ENCODE measurements around the gene SPIB.
"Not testable (repeated sequence)": the region's sequence is repeated elsewhere in the genome, so short reads cannot be mapped to it uniquely, and the experiment has no call there.

SPIB gene

DNA sequence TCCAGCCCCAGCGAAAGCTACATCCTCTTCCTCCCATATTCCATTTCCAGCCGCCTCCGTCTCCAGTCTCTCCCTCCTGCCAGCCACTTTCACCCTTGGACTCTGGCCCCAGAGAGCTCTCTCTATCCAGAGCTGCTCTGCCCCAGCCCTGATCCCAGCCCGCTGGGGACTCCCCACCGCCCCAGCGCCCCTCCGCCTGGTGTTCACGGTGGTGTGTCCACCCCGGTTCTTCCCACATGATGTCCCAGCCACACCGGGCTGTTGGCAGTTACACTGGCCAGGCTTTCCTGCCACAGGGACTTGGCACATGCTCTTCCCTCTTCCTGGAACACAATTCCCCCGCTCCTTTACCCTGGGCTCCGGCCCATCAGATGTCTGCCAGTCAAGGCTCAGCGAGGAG, 46.3 kb downstream of the SPIB start:
- H3K4me2 ChIP-seq = no peak overlapping the region
- no peak overlapping the region for H3K4me3 ChIP-seq
- no peaks in the 10 kb centered on the region for H3K36me3 ChIP-seq
- no peaks in the 10 kb centered on the region for H4K20me1 ChIP-seq
- no peaks in the 10 kb centered on the region for H3K27me3 ChIP-seq
- no peaks in the 10 kb centered on the region for H3K9me3 ChIP-seq
- no peak for TF ChIP-seq Cebpa-rat (IDR thresholded peaks at IDR 0.05)
- no peak overlapping the region for H3K9ac ChIP-seq
- H3K27ac ChIP-seq = no peak overlapping the region
- H3K4me1 ChIP-seq = peaks cover 24% of the 10 kb centered on the region

DNA sequence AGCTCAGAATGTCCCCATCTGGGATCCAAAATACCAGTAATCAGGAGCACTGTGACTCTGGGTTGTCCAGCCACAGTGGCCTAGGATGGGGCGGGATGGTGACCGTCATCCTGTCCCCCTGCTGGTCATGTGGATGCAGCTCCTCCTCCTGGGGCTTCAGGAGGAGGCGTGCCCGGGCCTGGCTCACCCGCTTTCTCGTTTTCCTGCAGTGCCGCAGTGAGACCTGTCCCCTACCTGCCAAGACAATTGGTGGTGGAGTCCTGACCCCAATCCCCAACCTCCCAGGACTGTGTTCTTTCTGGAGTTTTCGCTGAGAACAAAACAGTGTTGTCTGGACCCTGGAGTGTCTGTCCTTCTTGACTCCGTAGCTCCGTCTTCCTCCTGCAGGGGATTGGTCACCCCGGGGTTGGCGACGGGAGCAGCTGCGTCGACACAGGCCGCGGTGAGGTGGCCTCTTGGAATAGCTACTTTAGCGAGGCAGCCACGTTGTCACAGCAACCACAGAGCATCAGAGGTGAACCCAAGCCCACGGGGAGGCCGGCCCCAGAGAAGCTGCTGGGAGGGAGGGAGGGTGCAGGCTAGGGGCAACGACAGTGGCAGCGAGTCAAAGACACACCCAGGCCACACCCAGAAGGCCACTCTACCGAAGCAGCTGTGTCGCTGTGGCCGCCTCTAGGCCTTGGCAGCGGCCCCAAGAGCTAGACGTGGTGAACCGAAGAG, 47.4 kb downstream of the SPIB start:
- no peaks in the 10 kb centered on the region for H3K9me3 ChIP-seq
- no peak overlapping the region for H3K27ac ChIP-seq
- H3K27me3 ChIP-seq = no peaks in the 10 kb centered on the region
- H3K4me1 ChIP-seq = peaks cover 13% of the 10 kb centered on the region
- no peaks in the 10 kb centered on the region for H3K36me3 ChIP-seq
- no peak overlapping the region for H3K4me2 ChIP-seq
- no peak overlapping the region for H3K4me3 ChIP-seq
- no peak overlapping the region for H3K9ac ChIP-seq
- H4K20me1 ChIP-seq = no peaks in the 10 kb centered on the region
- no peak for TF ChIP-seq Cebpa-rat (IDR thresholded peaks at IDR 0.05)

- Histone ChIP-seq H3K4me2 (no peak overlapping the region), H3K27me3 (no peaks in the 10 kb centered on the region), H3K9ac (no peak overlapping the region), H3K36me3 (no peaks in the 10 kb centered on the region), H4K20me1 (no peaks in the 10 kb centered on the region), H3K9me3 (no peaks in the 10 kb centered on the region), H3K27ac (no peak overlapping the region), H3K4me3 (no peak overlapping the region), H3K4me1 (peaks cover 7% of the 10 kb centered on the region)
- TF ChIP-seq Cebpa-rat (IDR thresholded peaks at IDR 0.05) = no peak
Observed at GRCh38 chr19:50466706-50467039, 47.9 kb downstream of the SPIB start.

DNA sequence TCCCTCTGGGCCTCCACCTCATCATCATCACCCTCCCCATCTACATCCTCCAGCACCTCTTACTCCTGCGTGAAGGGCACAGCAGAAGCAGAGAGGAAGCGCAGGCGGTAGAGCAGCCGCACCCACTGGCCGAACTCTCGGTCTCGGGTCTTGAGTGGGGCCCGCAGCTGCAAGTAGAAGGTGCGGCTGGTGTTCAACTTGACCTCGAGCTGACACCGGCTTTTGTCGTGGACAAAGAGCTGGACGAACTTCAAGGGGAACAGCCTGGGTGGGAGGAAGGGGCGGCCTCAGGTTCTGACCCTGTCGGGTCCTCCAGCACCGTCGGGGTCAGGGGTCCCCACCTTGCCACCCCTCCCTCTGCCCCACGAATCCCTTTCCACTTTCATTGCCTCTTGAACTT, 48.8 kb downstream of the SPIB start:
- Histone ChIP-seq H4K20me1 (no peaks in the 10 kb centered on the region), H3K36me3 (no peaks in the 10 kb centered on the region), H3K4me1 (0 out of 2 replicates have a peak, but pooled peaks cover 5% of the 10 kb centered on the region), H3K4me3 (no peak overlapping the region), H3K27ac (no peak overlapping the region), H3K9ac (no peak overlapping the region), H3K9me3 (no peaks in the 10 kb centered on the region), H3K27me3 (no peaks in the 10 kb centered on the region), H3K4me2 (no peak overlapping the region)
- no peak for TF ChIP-seq Cebpa-rat (IDR thresholded peaks at IDR 0.05)

GRCh38 chr19:50468818-50469217, 50.1 kb downstream of the SPIB start:
- Histone ChIP-seq H3K9me3 (no peaks in the 10 kb centered on the region), H3K4me1 (0 out of 2 replicates have a peak, but pooled peaks cover 5% of the 10 kb centered on the region), H3K4me3 (no peak overlapping the region), H3K9ac (no peak overlapping the region), H4K20me1 (no peaks in the 10 kb centered on the region), H3K27me3 (no peaks in the 10 kb centered on the region), H3K36me3 (no peaks in the 10 kb centered on the region), H3K4me2 (no peak overlapping the region), H3K27ac (no peak overlapping the region)
- TF ChIP-seq Cebpa-rat (IDR thresholded peaks at IDR 0.05) = no peak

DNA sequence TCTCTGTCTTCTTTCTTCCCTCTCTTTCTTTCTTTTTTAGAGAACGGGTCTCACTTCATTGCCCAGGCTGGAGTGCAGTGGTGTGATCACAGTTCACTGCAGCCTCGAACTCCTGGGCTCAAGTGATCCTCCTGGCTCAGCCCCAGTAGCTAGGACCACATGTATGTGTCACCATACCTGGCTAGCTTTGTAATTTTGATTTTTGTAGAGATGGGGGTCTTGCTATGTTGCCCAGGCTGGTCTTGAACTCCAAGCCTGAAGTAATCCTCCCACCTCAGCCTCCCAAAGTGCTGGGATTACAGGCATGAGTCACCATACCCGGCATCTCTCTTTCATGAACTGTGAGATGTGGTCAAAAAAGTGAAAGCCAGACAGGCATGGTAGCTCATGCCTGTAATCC, 54.6 kb downstream of the SPIB start:
- not testable (repeated sequence) for H3K4me3 ChIP-seq, H3K4me2 ChIP-seq, H3K9ac ChIP-seq, H3K4me1 ChIP-seq, H3K27ac ChIP-seq, H3K9me3 ChIP-seq, H3K36me3 ChIP-seq, H4K20me1 ChIP-seq
- H3K27me3 ChIP-seq = peaks cover 36% of the 10 kb centered on the region

GRCh38 chr19:50475101-50475568, 56.4 kb downstream of the SPIB start:
- peaks cover 10% of the 10 kb centered on the region for H3K4me1 ChIP-seq
- H3K9ac ChIP-seq = no peak overlapping the region
- H3K27me3 ChIP-seq = peaks cover 38% of the 10 kb centered on the region
- H4K20me1 ChIP-seq = no peaks in the 10 kb centered on the region
- H3K36me3 ChIP-seq = no peaks in the 10 kb centered on the region
- H3K4me3 ChIP-seq = no peak overlapping the region
- no peaks in the 10 kb centered on the region for H3K9me3 ChIP-seq
- TF ChIP-seq Cebpa-rat (IDR thresholded peaks at IDR 0.05) = no peak
- H3K27ac ChIP-seq = no peak overlapping the region
- H3K4me2 ChIP-seq = no peak overlapping the region

DNA sequence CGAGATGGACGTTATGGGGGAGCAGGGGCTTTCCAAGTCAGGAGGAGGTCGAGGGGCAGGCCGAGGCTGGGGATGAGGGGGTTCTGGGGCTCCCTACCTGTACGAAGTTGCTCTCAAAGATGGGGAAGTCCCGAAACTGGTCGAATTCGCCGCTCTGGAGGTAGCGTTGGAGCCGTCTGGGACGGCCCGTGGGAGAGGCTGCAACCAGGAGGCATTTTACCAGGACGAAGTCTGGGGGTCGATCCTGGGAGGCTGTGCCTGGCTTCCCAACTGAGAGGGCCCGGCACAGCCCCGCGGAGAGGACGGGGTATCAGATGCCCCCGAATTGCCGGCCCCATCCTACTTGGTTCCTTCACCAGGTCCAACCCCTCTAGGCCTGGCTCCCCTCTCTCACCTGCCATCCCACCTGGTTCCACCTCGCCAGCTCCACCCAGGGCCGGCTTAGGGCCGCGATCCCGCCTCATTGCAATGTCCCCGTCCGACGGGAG, 57.0 kb downstream of the SPIB start:
- Histone ChIP-seq H3K4me1 (peaks cover 11% of the 10 kb centered on the region), H4K20me1 (no peaks in the 10 kb centered on the region), H3K27me3 (peaks cover 38% of the 10 kb centered on the region), H3K36me3 (no peaks in the 10 kb centered on the region), H3K4me3 (no peak overlapping the region), H3K4me2 (no peak overlapping the region), H3K27ac (no peak overlapping the region), H3K9me3 (no peaks in the 10 kb centered on the region), H3K9ac (no peak overlapping the region)
- no peak for TF ChIP-seq Cebpa-rat (IDR thresholded peaks at IDR 0.05)

DNA sequence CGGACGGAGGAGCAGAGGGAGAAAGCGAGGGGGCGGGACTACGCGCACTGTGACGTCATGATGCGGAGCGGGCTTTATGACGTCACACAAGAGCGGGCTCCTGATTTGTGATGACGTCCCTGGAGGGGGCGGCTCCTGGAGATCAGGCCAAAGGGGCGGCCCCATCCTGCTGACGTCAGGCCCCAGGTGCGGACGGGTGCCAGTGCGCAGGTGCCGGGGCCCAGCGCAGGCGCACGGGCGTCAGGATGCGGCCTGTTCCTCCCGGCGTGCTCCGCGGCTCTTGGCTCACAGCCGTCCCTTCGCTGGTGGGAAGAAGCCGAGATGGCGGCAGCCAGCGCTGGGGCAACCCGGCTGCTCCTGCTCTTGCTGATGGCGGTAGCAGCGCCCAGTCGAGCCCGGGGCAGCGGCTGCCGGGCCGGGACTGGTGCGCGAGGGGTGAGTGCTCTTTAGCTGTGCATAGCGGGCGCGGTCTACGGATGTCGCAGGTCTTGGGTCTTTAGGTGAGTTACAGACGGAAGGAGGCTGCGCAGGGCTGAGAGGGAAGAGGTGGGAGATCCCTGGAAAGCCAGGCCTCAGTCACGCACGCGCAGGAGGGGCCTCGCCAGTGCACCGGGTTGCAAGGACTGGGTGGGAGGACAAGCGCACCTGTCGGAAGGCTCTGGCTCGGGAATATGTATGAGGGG, 57.6 kb downstream of the SPIB start, which contains the start of the genes EMC10 and GARIN5A:
TSS of gene EMC10 (plus strand) at position 284 of the 683 bp plus-strand sequence. CDS start at position 322, 38 bp downstream.
TSS of gene GARIN5A (minus strand) at position 625 of the 683 bp plus-strand sequence. CDS start at position 165, 460 bp downstream.
- peak within 1 kb of the TSS; percentile 42 for H3K4me2 ChIP-seq
- no peak for TF ChIP-seq Cebpa-rat (IDR thresholded peaks at IDR 0.05)
- H3K27me3 ChIP-seq = peaks cover 38% of the 10 kb centered on the region
- peaks cover 17% of the 10 kb centered on the region for H3K4me1 ChIP-seq
- no peak within 1 kb of the TSS for H3K27ac ChIP-seq
- no peaks in the 10 kb centered on the region for H4K20me1 ChIP-seq
- no peaks in the 10 kb centered on the region for H3K9me3 ChIP-seq
- no peak within 1 kb of the TSS for H3K9ac ChIP-seq
- H3K36me3 ChIP-seq = no peaks in the 10 kb centered on the region
- H3K4me3 ChIP-seq = no peak within 1 kb of the TSS; the same call in none of the 2 replicates

DNA sequence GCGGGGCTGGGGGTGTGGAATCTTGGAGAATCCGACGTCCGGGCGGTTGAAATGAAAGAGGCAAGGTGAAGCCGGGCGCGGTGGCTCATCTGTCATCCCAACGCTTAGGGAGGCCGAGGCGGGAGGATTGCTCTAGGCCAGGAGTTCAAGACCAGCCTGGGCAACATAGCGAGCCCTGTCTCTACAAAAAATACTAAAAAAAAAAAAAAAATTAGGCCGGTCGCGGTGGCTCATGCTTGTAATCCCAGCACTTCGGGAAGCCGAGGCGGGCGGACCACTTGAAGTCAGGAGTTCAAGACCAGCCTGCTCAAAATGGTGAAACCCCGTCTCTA, 58.1 kb downstream of the SPIB start:
- Histone ChIP-seq H3K27ac (no peak overlapping the region), H3K9ac (no peak overlapping the region), H3K4me3 (no peak overlapping the region; the same call in 1 of the 2 replicates), H4K20me1 (no peaks in the 10 kb centered on the region), H3K36me3 (no peaks in the 10 kb centered on the region), H3K4me1 (peaks cover 21% of the 10 kb centered on the region), H3K9me3 (no peaks in the 10 kb centered on the region), H3K4me2 (no peak overlapping the region), H3K27me3 (peaks cover 38% of the 10 kb centered on the region)
- TF ChIP-seq Cebpa-rat (IDR thresholded peaks at IDR 0.05) = no peak

Measured in BLaER1 (cell line).